ENCODE measurements around the gene RHOJ. TPM values are rescaled to one million over a fixed set of nuclear protein-coding genes. Genes with fewer than 3 reads are reported as not detected.

The RHOJ gene
- total and polyA plus RNA-seq, 2 experiments from 2014 or later: 0.17 TPM; not detected in 1

- no peak for TF ChIP-seq ZNF462 (CRISPR knock-in tag; IDR thresholded peaks at IDR 0.05)
- TF ChIP-seq ETS1 (IDR thresholded peaks at IDR 0.05): no peak
- TF ChIP-seq REST (IDR thresholded peaks at IDR 0.05; ENCODE audit: unreplicated experiment): no peak
- TF ChIP-seq ZNF114 (CRISPR knock-in tag; IDR thresholded peaks at IDR 0.05): no peak
- TF ChIP-seq EZH2phosphoT487 (IDR thresholded peaks at IDR 0.05; ENCODE audit: unreplicated experiment): no peak
- TF ChIP-seq JUNB (IDR thresholded peaks at IDR 0.05; ENCODE audit: unreplicated experiment): no peak
These were observed 8.7 kb downstream of the RHOJ start (continued) for GRCh38 chr14:63212776-63213500.
